ENCODE measurements around the gene SKAP2. TPM values are rescaled to one million over a fixed set of nuclear protein-coding genes. Genes with fewer than 3 reads are reported as not detected.

The SKAP2 gene
- polyA plus RNA-seq, 3 donors: 25.0 to 27.4 (median 26.4) TPM

GRCh38 chr7:26792006-26792405, 72.4 kb downstream of the SKAP2 start:
- DNase-seq (ENCODE audit: extremely low read depth in 1 of 11, low read depth in 9 of 11, low spot score in 4 of 11): no peak

DNA sequence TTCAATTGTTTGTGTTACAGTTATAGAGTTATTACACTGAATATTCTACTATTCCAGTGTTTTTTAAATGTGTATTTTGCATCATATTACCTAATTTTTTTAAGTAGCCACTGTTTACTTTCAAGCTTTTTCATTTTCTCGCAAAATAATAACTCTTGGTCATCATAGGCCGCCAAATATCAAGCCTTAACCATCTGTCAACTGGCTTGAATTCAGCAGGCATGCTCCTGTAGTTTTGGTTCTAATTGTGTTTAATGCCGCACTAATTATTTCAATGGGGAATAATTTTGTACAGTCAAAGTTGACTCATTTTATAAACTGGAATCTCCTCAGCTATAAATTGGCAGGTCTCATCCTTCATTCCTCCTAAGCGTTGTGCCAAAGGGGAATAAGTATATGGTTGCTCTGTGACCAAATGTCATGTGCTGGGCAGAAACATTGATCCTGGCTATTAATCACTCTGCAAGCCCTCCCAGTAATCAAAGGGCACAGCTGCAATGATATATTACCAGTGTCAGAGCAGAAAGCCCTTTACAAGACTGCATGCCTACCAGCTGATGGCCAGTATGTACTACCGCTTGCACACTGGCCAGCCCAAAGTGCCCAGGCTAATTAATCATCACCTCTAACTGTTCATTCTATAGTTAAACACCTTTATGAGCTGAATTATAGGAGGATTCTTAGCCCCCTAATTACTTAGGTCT, 74.8 kb downstream of the SKAP2 start:
- no peak for DNase-seq (ENCODE audit: extremely low read depth in 1 of 11, low read depth in 9 of 11, low spot score in 4 of 11)

- peak in 6 of 11 donors; percentile 5 to 14 (median 10) for DNase-seq (ENCODE audit: extremely low read depth in 1 of 11, low read depth in 9 of 11, low spot score in 4 of 11)
Measured at GRCh38 chr7:26787701-26788100, 76.7 kb downstream of the SKAP2 start.

DNA sequence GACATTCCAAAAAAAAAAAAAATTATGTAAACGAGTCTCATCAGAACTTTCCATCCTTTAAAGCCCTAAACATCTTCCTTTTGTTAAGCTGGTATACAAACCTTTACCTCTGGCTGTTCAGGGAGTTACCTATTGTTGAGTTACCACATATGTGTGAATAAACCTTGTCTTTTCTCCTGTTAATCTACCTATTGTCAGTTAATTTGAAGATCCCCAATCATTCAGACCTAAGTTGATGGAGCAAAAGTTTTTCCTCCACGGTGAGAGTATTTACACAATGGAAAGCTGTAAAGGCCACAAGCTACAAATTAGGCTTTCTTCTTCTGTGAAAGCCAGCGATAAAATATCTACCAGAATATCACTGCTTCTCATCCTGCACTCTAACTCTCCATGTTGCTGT, 80.3 kb downstream of the SKAP2 start:
- no peak for DNase-seq (ENCODE audit: extremely low read depth in 1 of 11, low read depth in 9 of 11, low spot score in 4 of 11)

DNA sequence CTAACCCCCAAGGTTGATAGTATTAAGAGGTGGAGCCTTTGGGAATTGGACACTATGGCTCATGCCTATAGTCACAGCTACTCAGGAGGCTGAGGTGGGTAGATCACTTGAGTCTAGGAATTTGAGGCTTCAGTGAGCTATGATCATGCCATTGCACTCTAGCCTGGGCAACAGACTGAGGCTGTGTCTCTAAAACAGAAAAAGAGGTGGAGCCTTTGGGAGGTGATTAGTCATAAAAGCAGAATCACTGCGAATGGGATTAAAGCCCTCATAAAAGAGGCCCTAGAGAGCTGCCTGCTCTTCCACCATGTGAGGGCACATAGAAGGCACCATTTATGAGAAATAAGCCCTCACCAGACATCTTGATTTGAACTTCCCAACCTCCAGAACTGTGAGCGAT, 81.9 kb downstream of the SKAP2 start:
- DNase-seq (ENCODE audit: extremely low read depth in 1 of 11, low read depth in 9 of 11, low spot score in 4 of 11): no peak

- no peak for DNase-seq (ENCODE audit: extremely low read depth in 1 of 11, low read depth in 9 of 11, low spot score in 4 of 11)
Measured at GRCh38 chr7:26779978-26780595, 84.3 kb downstream of the SKAP2 start.

DNA sequence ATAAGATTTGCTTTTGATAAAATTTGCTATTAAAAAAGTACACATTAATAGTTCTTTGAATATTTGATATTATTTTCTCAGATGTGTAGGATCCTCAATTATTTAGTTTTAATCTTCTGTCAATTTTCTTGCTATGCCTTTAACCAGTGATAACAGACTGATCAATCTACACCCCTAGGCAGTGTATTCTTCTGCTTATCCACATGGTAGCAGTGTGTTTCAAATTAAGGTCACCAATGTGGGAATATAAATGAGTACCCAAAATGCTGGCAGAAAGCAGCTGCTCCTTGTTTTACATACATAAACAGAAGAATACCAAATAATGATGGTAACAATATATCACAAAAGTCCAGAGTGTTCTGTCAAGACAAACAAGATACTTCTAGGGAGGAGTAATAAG, 87.0 kb downstream of the SKAP2 start:
- DNase-seq (ENCODE audit: extremely low read depth in 1 of 11, low read depth in 9 of 11, low spot score in 4 of 11): no peak

DNA sequence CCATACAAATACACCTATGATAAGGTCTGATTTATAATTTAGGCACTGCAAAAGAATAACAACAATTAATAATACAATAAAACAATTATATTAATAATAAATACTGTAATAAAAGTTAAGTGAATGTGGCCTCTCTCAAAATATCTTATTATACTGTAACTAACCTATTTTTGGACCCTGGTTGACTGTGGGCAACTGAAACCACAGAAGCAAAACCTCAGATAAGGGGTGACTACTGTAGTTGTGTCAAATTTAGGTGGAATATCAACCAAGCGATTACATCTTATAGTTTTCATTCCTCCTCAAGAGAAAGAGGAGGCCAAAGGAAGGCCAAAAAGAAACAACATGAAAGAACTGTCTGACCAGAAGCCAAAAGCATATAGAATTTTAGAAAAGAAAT, 103.9 kb downstream of the SKAP2 start:
- DNase-seq (ENCODE audit: extremely low read depth in 1 of 11, low read depth in 9 of 11, low spot score in 4 of 11): no peak

DNA sequence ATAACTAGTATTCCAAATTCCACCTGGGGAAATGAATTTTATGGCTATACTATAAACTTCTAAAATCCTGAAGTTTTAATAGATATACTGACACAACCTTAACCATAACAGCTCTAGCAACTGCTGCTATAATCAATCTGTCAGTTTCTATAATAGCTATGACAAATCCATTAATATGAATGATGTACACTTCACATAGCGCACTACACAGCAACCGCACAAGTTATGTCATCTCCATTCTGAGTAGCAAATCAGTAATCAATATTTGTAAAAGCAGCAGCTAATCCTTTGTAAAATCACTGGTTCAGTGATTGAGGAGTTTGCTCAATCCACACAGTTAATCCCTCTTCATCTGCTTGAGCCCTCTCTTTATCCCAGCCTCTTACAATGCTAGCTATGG, 105.3 kb downstream of the SKAP2 start:
- no peak for DNase-seq (ENCODE audit: extremely low read depth in 1 of 11, low read depth in 9 of 11, low spot score in 4 of 11)

DNA sequence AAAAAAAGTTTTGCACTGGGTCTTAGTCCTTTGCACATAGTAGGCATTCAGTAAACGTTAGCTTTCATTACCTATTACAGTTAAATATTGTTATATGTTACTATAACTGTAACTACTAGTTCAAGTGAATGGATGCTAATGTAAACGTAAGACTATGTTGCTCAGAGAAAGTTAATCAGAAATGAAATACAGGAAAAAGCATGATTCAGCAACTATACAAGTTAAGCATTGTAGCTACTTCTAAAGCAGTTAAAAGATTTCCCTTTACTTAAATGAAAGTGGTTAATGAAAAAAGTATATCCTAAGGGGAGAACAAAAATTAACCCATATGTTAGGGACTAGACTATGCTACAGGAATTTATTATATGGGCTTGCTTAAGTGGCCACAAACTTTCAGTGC, 121.2 kb downstream of the SKAP2 start:
- peak in 1 of 11 donors; percentile 3 for DNase-seq (ENCODE audit: extremely low read depth in 1 of 11, low read depth in 9 of 11, low spot score in 4 of 11)

DNA sequence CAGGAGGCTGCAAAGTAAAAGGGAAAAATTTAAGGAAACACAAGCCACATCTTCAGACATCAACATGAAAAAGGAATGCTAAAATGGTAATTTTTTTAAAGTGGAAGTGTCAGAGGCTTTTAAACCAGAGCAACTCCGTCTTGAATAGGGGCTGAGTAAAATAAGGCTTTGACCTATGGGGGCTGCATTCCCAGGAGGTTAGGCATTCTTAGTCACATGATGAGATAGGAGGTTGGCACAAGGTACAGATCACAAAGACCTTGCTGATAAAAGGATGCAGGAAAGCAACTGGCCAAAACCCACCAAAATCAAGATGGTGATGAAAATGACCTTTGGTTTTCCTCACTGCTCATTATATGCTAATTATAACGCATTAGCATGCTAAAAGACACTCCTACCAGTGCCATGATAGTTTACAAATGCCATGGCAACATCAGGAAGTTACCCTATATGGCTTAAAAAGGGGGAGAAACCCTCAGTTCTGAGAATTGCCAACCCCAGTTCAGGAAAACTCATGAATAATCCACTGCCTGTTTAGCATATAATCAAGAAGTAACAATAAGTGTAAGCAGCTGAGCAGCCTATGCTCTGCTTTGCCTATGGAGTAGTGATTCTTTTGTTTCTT, 128.3 kb downstream of the SKAP2 start:
- no peak for DNase-seq (ENCODE audit: extremely low read depth in 1 of 11, low read depth in 9 of 11, low spot score in 4 of 11)

DNA sequence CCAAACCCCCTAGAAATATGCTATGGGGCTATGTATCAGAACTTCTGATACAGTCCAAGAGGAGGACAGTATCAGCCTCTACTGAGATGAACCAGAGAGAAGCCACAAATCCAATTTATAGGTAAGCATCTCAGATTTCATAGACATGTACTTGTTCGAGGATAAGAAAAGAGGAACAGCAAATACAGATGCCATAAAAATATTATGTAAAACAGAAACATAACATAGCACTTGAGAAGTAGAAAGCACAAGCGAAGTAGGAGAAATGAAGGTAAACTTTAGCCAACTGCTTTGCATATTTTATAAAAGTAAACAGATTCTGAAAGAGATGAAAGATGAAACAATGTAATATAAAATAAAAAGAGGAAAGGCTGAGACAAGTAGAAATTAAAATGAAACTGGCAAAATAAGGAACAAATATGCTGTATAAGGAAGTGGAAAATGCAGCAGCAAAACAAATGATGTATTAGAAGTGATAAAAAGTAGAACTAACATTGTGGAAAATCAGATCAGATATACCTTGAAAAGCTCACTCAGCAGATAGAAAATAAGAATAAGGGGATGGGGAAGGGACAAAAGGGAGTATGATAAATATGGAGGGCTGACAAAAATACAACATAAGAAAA, 135.1 kb downstream of the SKAP2 start:
- DNase-seq (ENCODE audit: extremely low read depth in 1 of 11, low read depth in 9 of 11, low spot score in 4 of 11): no peak

DNA sequence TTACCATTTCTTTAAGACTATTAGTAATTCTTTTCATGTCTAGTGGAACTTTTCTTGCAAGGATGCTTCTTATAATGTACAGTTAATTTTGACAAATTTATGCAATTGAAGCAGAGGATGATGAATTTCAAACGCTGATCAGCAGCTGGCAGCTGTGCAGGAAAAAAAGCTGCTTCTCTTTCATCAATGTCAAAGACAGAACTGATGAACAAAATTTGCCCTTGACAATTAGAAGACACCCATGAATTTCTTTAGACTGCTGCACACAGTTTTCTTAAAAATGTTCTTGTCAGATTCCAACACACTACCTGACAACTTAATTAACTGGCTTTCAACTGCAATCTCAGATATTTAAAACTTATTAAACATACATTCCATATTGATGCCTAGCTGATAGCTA, 138.3 kb downstream of the SKAP2 start:
- DNase-seq (ENCODE audit: extremely low read depth in 1 of 11, low read depth in 9 of 11, low spot score in 4 of 11): no peak

DNA sequence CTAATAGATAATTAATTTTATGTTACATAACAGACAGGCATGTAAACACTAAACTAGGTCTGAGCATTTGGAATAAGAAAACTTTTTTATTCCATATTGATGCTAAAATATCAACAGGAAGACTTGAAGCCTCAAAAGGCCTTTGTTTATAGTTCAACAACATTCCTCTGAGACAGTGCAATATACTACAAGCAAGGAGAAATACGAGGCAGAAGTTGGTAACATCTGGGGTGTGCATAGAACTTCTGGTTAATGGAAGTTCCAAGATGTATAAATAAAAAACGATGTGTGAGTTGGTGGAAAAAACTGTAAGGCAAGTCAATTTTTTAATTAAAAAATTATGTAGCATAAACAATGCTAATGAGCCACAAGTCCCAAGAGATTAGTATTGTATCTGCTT, 139.6 kb downstream of the SKAP2 start:
- no peak for DNase-seq (ENCODE audit: extremely low read depth in 1 of 11, low read depth in 9 of 11, low spot score in 4 of 11)

DNA sequence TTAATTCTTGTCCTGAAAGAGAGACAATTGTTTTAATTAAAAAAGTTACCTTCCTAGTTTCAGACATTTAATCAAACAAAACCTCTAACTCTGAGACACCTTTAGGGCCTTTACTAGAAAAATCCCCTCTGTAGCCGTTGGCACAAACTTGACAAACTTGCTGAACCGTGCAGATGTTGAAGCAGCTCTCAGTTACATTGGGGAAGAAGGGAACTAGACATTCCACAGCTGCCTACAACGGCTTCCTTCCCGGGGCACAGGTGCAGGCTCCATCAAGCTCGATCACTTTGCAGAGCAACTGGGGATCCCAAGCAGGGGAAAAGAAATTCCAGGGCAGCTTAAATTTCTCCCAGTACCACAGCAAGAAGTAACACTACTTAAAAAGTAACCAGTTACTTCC, 141.3 kb downstream of the SKAP2 start:
- peak in 8 of 11 donors; percentile 9 to 42 (median 26) for DNase-seq (ENCODE audit: extremely low read depth in 1 of 11, low read depth in 9 of 11, low spot score in 4 of 11)

- DNase-seq (ENCODE audit: extremely low read depth in 1 of 11, low read depth in 9 of 11, low spot score in 4 of 11): no peak
Measured at GRCh38 chr7:26721450-26721849, 142.9 kb downstream of the SKAP2 start.

GRCh38 chr7:26718063-26718462, 146.3 kb downstream of the SKAP2 start:
- no peak for DNase-seq (ENCODE audit: extremely low read depth in 1 of 11, low read depth in 9 of 11, low spot score in 4 of 11)

- DNase-seq (ENCODE audit: extremely low read depth in 1 of 11, low read depth in 9 of 11, low spot score in 4 of 11): no peak
Measured at GRCh38 chr7:26714438-26714837, 150.0 kb downstream of the SKAP2 start.

DNA sequence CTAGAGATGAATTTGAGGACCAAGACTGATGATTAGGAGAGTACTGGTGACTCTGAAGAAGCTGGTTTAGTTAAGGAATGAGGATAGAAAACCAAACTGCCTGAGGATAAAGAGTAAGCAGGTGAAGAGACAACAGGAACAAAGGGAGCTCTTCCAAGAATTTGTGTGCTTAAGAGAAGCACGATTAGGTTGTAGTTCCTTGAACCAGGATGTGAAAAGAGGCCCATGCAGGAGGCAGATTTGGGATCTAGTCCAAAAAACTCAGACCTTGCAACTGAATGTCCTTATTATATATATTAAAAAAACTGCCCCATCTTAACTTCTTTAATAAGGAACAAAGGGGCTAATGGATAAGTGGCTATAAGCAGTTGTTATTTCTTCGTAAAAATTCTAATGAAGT, 150.4 kb downstream of the SKAP2 start:
- no peak for DNase-seq (ENCODE audit: extremely low read depth in 1 of 11, low read depth in 9 of 11, low spot score in 4 of 11)
